NCI-H146 treated with DMSO at 0.1 percent for 48 hours (cell line): Measurements from ENCODE around the gene ANKHD1.

Experiments
- DNase-seq: peaks from one replicate; lab custom pipeline; 2025; ENCODE audit not compliant: unreplicated experiment; lab: John Stamatoyannopoulos, UW

ANKHD1 gene

GRCh38 chr5:140544986-140545385 lies 143.4 kb downstream of the ANKHD1 start:
- no peak for DNase-seq

- DNase-seq, result no peak
Measured at GRCh38 chr5:140545606-140546005, 144.0 kb downstream of the ANKHD1 start.

- DNase-seq, result no peak
Measured at GRCh38 chr5:140546851-140547507, 145.3 kb downstream of the ANKHD1 start.

GRCh38 chr5:140547508-140548299 lies 146.1 kb downstream of the ANKHD1 start, which contains the start of gene EIF4EBP3:
TSS of gene EIF4EBP3 (plus strand) at chr5:140547662. CDS start at chr5:140547738, 76 bp downstream.
- no peak for DNase-seq

- no peak for DNase-seq
Measured at GRCh38 chr5:140548300-140548688, 146.7 kb downstream of the ANKHD1 start.

GRCh38 chr5:140548791-140549190 lies 147.2 kb downstream of the ANKHD1 start:
- DNase-seq, result no peak

- no peak for DNase-seq
Measured at GRCh38 chr5:140549237-140550144, 147.9 kb downstream of the ANKHD1 start.

- DNase-seq, result no peak
Measured at GRCh38 chr5:140550147-140551079, 148.8 kb downstream of the ANKHD1 start.

- DNase-seq, result no peak
Measured at GRCh38 chr5:140551872-140552271, 150.2 kb downstream of the ANKHD1 start.

- no peak for DNase-seq
Measured at GRCh38 chr5:140553657-140554056, 152.0 kb downstream of the ANKHD1 start.

- DNase-seq, result no peak
Measured at GRCh38 chr5:140554454-140554853, 152.8 kb downstream of the ANKHD1 start.

- no peak for DNase-seq
Measured at GRCh38 chr5:140555747-140556312, 154.2 kb downstream of the ANKHD1 start.

- DNase-seq, result no peak
Measured at GRCh38 chr5:140556438-140556837, 154.8 kb downstream of the ANKHD1 start.

GRCh38 chr5:140557136-140557805 lies 155.6 kb downstream of the ANKHD1 start, which contains the start of gene SRA1:
TSS of gene SRA1 (minus strand) at chr5:140557473. CDS start at chr5:140557452, 21 bp downstream.
- peak; percentile 75 for DNase-seq

- DNase-seq, result no peak
Measured at GRCh38 chr5:140557965-140558364, 156.3 kb downstream of the ANKHD1 start.

GRCh38 chr5:140558542-140558941 lies 156.9 kb downstream of the ANKHD1 start:
- DNase-seq, result no peak

- DNase-seq, result no peak
Measured at GRCh38 chr5:140560227-140560626, 158.6 kb downstream of the ANKHD1 start.

- no peak for DNase-seq
Measured at GRCh38 chr5:140561753-140562523, 160.3 kb downstream of the ANKHD1 start.

- DNase-seq, result no peak
Measured at GRCh38 chr5:140563596-140563995, 162.0 kb downstream of the ANKHD1 start.
